ENCODE data around the gene CUL5.

Gene CUL5

DNA sequence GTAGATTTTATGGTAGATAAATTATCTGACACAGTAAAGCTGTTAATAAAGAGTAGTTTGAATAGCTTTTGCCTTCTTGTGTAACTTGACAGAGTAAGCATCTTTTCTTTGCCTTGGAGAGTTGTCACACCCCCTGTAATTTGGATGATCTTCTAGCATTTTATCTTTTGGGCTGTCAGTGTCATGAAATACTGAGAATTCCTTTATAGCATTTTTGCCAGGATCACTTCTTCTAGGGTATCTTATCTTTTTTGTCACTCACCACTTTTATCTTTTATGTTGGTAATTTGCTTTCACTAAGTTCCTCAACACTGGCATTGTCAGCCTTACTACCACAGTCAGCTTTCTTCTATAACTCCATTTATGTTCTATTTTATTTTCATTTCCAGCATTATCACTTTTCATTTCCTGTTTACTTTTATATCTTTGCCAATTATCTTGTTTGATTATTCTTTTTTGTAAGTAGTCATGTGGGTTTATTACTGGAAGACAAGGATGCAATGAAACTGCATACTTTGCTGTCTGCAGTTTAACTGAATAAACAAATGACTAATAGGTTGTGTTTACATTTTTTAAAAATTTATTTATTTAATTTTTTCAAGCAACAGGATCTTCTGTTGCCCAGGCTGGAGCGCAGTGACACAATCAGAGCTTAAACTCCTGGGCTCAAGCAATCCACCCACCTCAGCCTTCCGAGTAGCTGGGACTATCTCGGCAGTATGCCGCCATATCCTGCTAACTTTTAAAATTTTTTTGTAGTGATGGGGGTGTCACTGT lies 84.6 kb downstream of the CUL5 start:
- H3K4me3 ChIP-seq (ENCODE audit: low read depth, low read length, poor library complexity, severe bottlenecking), result no peak overlapping the region
- H3K9me2 ChIP-seq (ENCODE audit: low read depth, low read length), result no peaks in the 10 kb centered on the region
- H3K27me3 ChIP-seq (ENCODE audit: insufficient read depth, low read length), result no peaks in the 10 kb centered on the region
- H4K20me1 ChIP-seq (ENCODE audit: insufficient read depth, low read length), result no peaks in the 10 kb centered on the region
- no peaks in the 10 kb centered on the region for H3K4me1 ChIP-seq (ENCODE audit: insufficient read depth, low read length, severe bottlenecking)
- no peaks in the 10 kb centered on the region for H3F3A ChIP-seq (ENCODE audit: insufficient read depth, low read length)
- no peak overlapping the region for H3K9ac ChIP-seq (ENCODE audit: low read length)
- H3K27ac ChIP-seq (ENCODE audit: low read depth, low read length, poor library complexity, severe bottlenecking), result no peak overlapping the region
- H3K4me2 ChIP-seq (ENCODE audit: low read length), result no peak overlapping the region
- peaks cover 51% of the 10 kb centered on the region for H3K36me3 ChIP-seq (ENCODE audit: insufficient read depth, low read length)
- no peak overlapping the region for H2AFZ ChIP-seq (ENCODE audit: low read length)
- H3K79me2 ChIP-seq (ENCODE audit: insufficient read depth, low read length), result no peaks in the 10 kb centered on the region
- TF ChIP-seq, protein P1, sequence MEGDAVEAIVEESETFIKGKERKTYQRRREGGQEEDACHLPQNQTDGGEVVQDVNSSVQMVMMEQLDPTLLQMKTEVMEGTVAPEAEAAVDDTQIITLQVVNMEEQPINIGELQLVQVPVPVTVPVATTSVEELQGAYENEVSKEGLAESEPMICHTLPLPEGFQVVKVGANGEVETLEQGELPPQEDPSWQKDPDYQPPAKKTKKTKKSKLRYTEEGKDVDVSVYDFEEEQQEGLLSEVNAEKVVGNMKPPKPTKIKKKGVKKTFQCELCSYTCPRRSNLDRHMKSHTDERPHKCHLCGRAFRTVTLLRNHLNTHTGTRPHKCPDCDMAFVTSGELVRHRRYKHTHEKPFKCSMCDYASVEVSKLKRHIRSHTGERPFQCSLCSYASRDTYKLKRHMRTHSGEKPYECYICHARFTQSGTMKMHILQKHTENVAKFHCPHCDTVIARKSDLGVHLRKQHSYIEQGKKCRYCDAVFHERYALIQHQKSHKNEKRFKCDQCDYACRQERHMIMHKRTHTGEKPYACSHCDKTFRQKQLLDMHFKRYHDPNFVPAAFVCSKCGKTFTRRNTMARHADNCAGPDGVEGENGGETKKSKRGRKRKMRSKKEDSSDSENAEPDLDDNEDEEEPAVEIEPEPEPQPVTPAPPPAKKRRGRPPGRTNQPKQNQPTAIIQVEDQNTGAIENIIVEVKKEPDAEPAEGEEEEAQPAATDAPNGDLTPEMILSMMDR (IDR thresholded peaks at IDR 0.05; ENCODE audit: low read length), result no peak
- TF ChIP-seq EZH2 (IDR thresholded peaks at IDR 0.05; ENCODE audit: borderline replicate concordance, low read length), result no peak
- H3K9me3 ChIP-seq (ENCODE audit: low read length), result no peaks in the 10 kb centered on the region

- no peak for TF ChIP-seq EZH2 (IDR thresholded peaks at IDR 0.05; ENCODE audit: borderline replicate concordance, low read length)
- TF ChIP-seq, protein P1 (IDR thresholded peaks at IDR 0.05; ENCODE audit: low read length), result no peak
- Histone ChIP-seq H3K27me3 (ENCODE audit: insufficient read depth, low read length) (no peaks in the 10 kb centered on the region), H3K9me3 (ENCODE audit: low read length) (no peaks in the 10 kb centered on the region), H3F3A (ENCODE audit: insufficient read depth, low read length) (no peaks in the 10 kb centered on the region), H3K4me3 (ENCODE audit: low read depth, low read length, poor library complexity, severe bottlenecking) (no peak overlapping the region), H3K36me3 (ENCODE audit: insufficient read depth, low read length) (peaks cover 68% of the 10 kb centered on the region), H3K9ac (ENCODE audit: low read length) (no peak overlapping the region), H3K4me2 (ENCODE audit: low read length) (no peak overlapping the region), H3K4me1 (ENCODE audit: insufficient read depth, low read length, severe bottlenecking) (no peaks in the 10 kb centered on the region), H3K79me2 (ENCODE audit: insufficient read depth, low read length) (no peaks in the 10 kb centered on the region), H2AFZ (ENCODE audit: low read length) (no peak overlapping the region), H4K20me1 (ENCODE audit: insufficient read depth, low read length) (no peaks in the 10 kb centered on the region), H3K9me2 (ENCODE audit: low read depth, low read length) (no peaks in the 10 kb centered on the region), H3K27ac (ENCODE audit: low read depth, low read length, poor library complexity, severe bottlenecking) (no peak overlapping the region)
Measured at GRCh38 chr11:108097179-108097578, 88.5 kb downstream of the CUL5 start.

GRCh38 chr11:108101090-108101775 lies 92.5 kb downstream of the CUL5 start:
- Histone ChIP-seq H3K9me3 (ENCODE audit: low read length) (no peaks in the 10 kb centered on the region), H3K79me2 (ENCODE audit: insufficient read depth, low read length) (no peaks in the 10 kb centered on the region), H3K4me1 (ENCODE audit: insufficient read depth, low read length, severe bottlenecking) (no peaks in the 10 kb centered on the region), H2AFZ (ENCODE audit: low read length) (no peak overlapping the region), H3K4me2 (ENCODE audit: low read length) (no peak overlapping the region), H3K36me3 (ENCODE audit: insufficient read depth, low read length) (peaks cover 76% of the 10 kb centered on the region), H3F3A (ENCODE audit: insufficient read depth, low read length) (no peaks in the 10 kb centered on the region; the same call in 1 of the 2 replicates), H3K4me3 (ENCODE audit: low read depth, low read length, poor library complexity, severe bottlenecking) (no peak overlapping the region), H3K27ac (ENCODE audit: low read depth, low read length, poor library complexity, severe bottlenecking) (no peak overlapping the region), H4K20me1 (ENCODE audit: insufficient read depth, low read length) (no peaks in the 10 kb centered on the region), H3K9ac (ENCODE audit: low read length) (no peak overlapping the region), H3K27me3 (ENCODE audit: insufficient read depth, low read length) (no peaks in the 10 kb centered on the region), H3K9me2 (ENCODE audit: low read depth, low read length) (no peaks in the 10 kb centered on the region)
- no peak for TF ChIP-seq EZH2 (IDR thresholded peaks at IDR 0.05; ENCODE audit: borderline replicate concordance, low read length)
- TF ChIP-seq, protein P1 (IDR thresholded peaks at IDR 0.05; ENCODE audit: low read length), result no peak
